PC-9 (cell line): ENCODE measurements around the gene LAMB2. TPM values are rescaled to one million over a fixed set of nuclear protein-coding genes. Genes with fewer than 3 reads are reported as not detected.
A peak's percentile ranks its signal among the peaks of the same experiment; 100 is the strongest.

Experiments
- BruUV-seq: library from RNA; stranded (reverse); fragments of 400-500 nt; replicated peaks from 2 replicates; lab custom pipeline; 2021; lab: Mats Ljungman, UMichigan
- CTCF ChIA-PET: fragments of 300-600 bp; sonication (Branson Sonifier 250); formaldehyde crosslinking; loops from one replicate; lab custom pipeline; 2022; ENCODE audit warnings: antibody characterized with exemption; lab: Charles Lee
- POLR2A ChIA-PET: fragments of 300-600 bp; sonication (Branson Sonifier 250); formaldehyde crosslinking; loops from one replicate; lab custom pipeline; 2022; ENCODE audit warnings: antibody characterized with exemption; ENCODE audit not compliant: unreplicated experiment; lab: Charles Lee
- DNase-seq, 2 experiments: peaks; one replicate each; pipeline versions ENCODE4 v3.0.0 to v3.0.0-alpha.2; 2015 to 2022; ENCODE audit warnings: mixed read lengths in 1 of 2
- H2AFZ ChIP-seq: fragments of 200-600 bp; sonication (generic); 2 replicates; pipeline ENCODE4 v1.8.1; 2017; ENCODE audit warnings: antibody characterized with exemption
- H3F3A ChIP-seq: fragments of 200-600 bp; sonication (generic); 2 replicates; pipeline ENCODE4 v1.8.1; 2017; ENCODE audit warnings: antibody characterized with exemption, mild to moderate bottlenecking, low read depth; ENCODE audit not compliant: insufficient read depth
- H3K27ac ChIP-seq: fragments of 200-600 bp; sonication (generic); 2 replicates; pipeline ENCODE4 v1.6.1; 2016; ENCODE audit warnings: mixed run types
- H3K27me3 ChIP-seq: fragments of 200-600 bp; sonication (generic); 2 replicates; pipeline ENCODE4 v1.6.1; 2016; ENCODE audit warnings: low read depth, mixed run types; ENCODE audit not compliant: insufficient read depth
- H3K36me3 ChIP-seq: fragments of 200-600 bp; sonication (generic); 2 replicates; pipeline ENCODE4 v1.6.1; 2016; ENCODE audit warnings: low read depth, mixed run types
- H3K4me1 ChIP-seq: fragments of 200-600 bp; sonication (generic); replicated peaks from 2 replicates; pipeline ENCODE4 v1.6.1; 2016; ENCODE audit warnings: mixed run types; ENCODE audit not compliant: insufficient read depth
- H3K4me2 ChIP-seq: fragments of 200-600 bp; sonication (generic); 2 replicates; pipeline ENCODE4 v1.6.1; 2017; ENCODE audit warnings: mixed run types
- H3K4me3 ChIP-seq: fragments of 200-600 bp; sonication (generic); 2 replicates; pipeline ENCODE4 v1.6.1; 2016; ENCODE audit warnings: mixed run types
- H3K79me2 ChIP-seq: fragments of 200-600 bp; sonication (generic); 2 replicates; pipeline ENCODE4 v1.6.1; 2017; ENCODE audit warnings: low read depth, mixed run types
- H3K9me2 ChIP-seq: fragments of 200-600 bp; sonication (generic); 2 replicates; pipeline ENCODE4 v1.8.1; 2017; ENCODE audit warnings: mild to moderate bottlenecking; ENCODE audit not compliant: insufficient read depth
- H3K9me3 ChIP-seq: fragments of 200-600 bp; sonication (generic); 2 replicates; pipeline ENCODE4 v1.8.1; 2016; ENCODE audit warnings: low read depth; ENCODE audit not compliant: insufficient read depth
- H4K20me1 ChIP-seq: fragments of 200-600 bp; sonication (generic); 2 replicates; pipeline ENCODE4 v1.8.1; 2017; ENCODE audit not compliant: insufficient read depth
- CTCF ChIP-seq: fragments of 200-600 bp; sonication (generic); conservative IDR thresholded peaks from 2 replicates; pipeline ENCODE4 v1.6.1; 2017; ENCODE audit warnings: mixed run types, antibody characterized with exemption, mild to moderate bottlenecking, moderate library complexity
- EZH2 ChIP-seq: fragments of 200-600 bp; sonication (generic); IDR thresholded peaks from 2 replicates; pipeline ENCODE4 v1.8.0; 2017; ENCODE audit warnings: antibody characterized with exemption, low read depth
- intact Hi-C: fragments of 100-400 bp; cut with micrococcal nuclease; formaldehyde crosslinking; loops from one replicate; pipeline ENCODE4 v1.10.0; 2022; ENCODE audit not compliant: unreplicated experiment
- total RNA-seq: library from RNA; stranded (reverse); gene quantifications from 2 replicates; pipeline ENCODE4 v1.2.3, GENCODE V29; 2021

LAMB2 gene
- total RNA-seq, 1 experiment from 2014 or later, result 230 TPM

GRCh38 chr3:49121132-49121736 lies 11.6 kb downstream of the LAMB2 start:
- H3F3A ChIP-seq, result peaks cover 29% of the 10 kb centered on the region
- peak overlapping the region; percentile 76 for H3K27ac ChIP-seq
- peaks cover 10% of the 10 kb centered on the region for H3K4me1 ChIP-seq
- H3K27me3 ChIP-seq, result no peaks in the 10 kb centered on the region
- no peaks in the 10 kb centered on the region for H3K9me2 ChIP-seq
- CTCF ChIA-PET, result interaction anchor here (0.6 to 0.9 kb wide), 2 partner anchors 27 to 437 kb away, joined by 3 to 4 read pairs; partner anchors contain the start of gene QRICH1
- intact Hi-C loops, result no loop called here
- TF ChIP-seq CTCF (no peak), EZH2 (no peak)
- H3K4me2 ChIP-seq, result peak overlapping the region; percentile 99; the same call in 1 of the 2 replicates
- peaks cover 11% of the 10 kb centered on the region; the same call in 1 of the 2 replicates for H3K36me3 ChIP-seq
- BruUV-seq, result no TSS peak
- no peak overlapping the region for H2AFZ ChIP-seq
- no peaks in the 10 kb centered on the region for H4K20me1 ChIP-seq
- DNase-seq, result no peak
- H3K79me2 ChIP-seq, result peaks cover 26% of the 10 kb centered on the region
- no peaks in the 10 kb centered on the region for H3K9me3 ChIP-seq
- H3K4me3 ChIP-seq, result peak overlapping the region; percentile 69
- POLR2A ChIA-PET, result interaction anchor here (0.5 to 0.9 kb wide), 10 partner anchors 10 to 1265 kb away, joined by 3 to 6 read pairs (median 4); partner anchors contain the start of gene LAMB2

GRCh38 chr3:49120438-49121131 lies 12.3 kb downstream of the LAMB2 start, which contains the start of gene USP19:
Gene USP19 (minus strand): TSS chr3:49120823. CDS start chr3:49119145, 1,678 bp downstream.
- Histone ChIP-seq H4K20me1 (no peaks in the 10 kb centered on the region), H3K9me3 (no peaks in the 10 kb centered on the region), H3K36me3 (peaks cover 11% of the 10 kb centered on the region; the same call in 1 of the 2 replicates), H3K27me3 (no peaks in the 10 kb centered on the region), H3K27ac (peak within 1 kb of the TSS; percentile 76), H2AFZ (peak within 1 kb of the TSS; percentile 77), H3K79me2 (peaks cover 26% of the 10 kb centered on the region), H3K9me2 (no peaks in the 10 kb centered on the region), H3K4me2 (peak within 1 kb of the TSS; percentile 99), H3F3A (peaks cover 29% of the 10 kb centered on the region), H3K4me1 (peaks cover 10% of the 10 kb centered on the region), H3K4me3 (peak within 1 kb of the TSS; percentile 69)
- peak; percentile 76 to 88 for DNase-seq
- intact Hi-C loops, result loop anchor here (1.0 kb wide), 1 partner anchor 12 kb away; no protein-coding TSS in a partner anchor
- POLR2A ChIA-PET, result interaction anchor here (0.5 to 0.9 kb wide), 11 partner anchors 10 to 1266 kb away, joined by 3 to 6 read pairs (median 3); partner anchors contain the start of genes IMPDH2 and LAMB2
- CTCF ChIA-PET, result interaction anchor here (0.6 to 0.9 kb wide), 2 partner anchors 26 to 436 kb away, joined by 3 to 4 read pairs; partner anchors contain the start of gene QRICH1
- TF ChIP-seq CTCF, result no peak
- TF ChIP-seq EZH2, result no peak
- no TSS peak for BruUV-seq

GRCh38 chr3:49120096-49120437 lies 12.8 kb downstream of the LAMB2 start:
- Histone ChIP-seq H3K4me1 (peaks cover 10% of the 10 kb centered on the region), H3F3A (peaks cover 29% of the 10 kb centered on the region), H3K27me3 (no peaks in the 10 kb centered on the region), H3K79me2 (peaks cover 26% of the 10 kb centered on the region), H3K9me2 (no peaks in the 10 kb centered on the region), H3K4me3 (peak overlapping the region; percentile 69), H3K9me3 (no peaks in the 10 kb centered on the region), H3K27ac (peak overlapping the region; percentile 76), H3K36me3 (peaks cover 11% of the 10 kb centered on the region; the same call in 1 of the 2 replicates), H2AFZ (no peak overlapping the region), H4K20me1 (no peaks in the 10 kb centered on the region), H3K4me2 (peak overlapping the region; percentile 99)
- ChIA-PET CTCF (no interaction called here), POLR2A (interaction anchor here (0.6 kb wide), 1 partner anchor 91 kb away, joined by 3 read pairs; the partner anchor contains the start of gene IMPDH2)
- no peak for DNase-seq
- BruUV-seq, result no TSS peak
- TF ChIP-seq EZH2, result no peak
- no peak for TF ChIP-seq CTCF
- intact Hi-C loops, result loop anchor here (1.0 kb wide), 1 partner anchor 12 kb away; no protein-coding TSS in a partner anchor
